K562 (cell line): ENCODE data around the gene SLX9. TPM values are rescaled to one million over a fixed set of nuclear protein-coding genes. Genes with fewer than 3 reads are reported as not detected.

Experiments
- ATAC-seq: fragments of 200-7000 bp; cut with Tn5 transposase; 3 replicates; pipeline ENCODE4 v1.9.1; 2020; ENCODE audit warnings: moderate library complexity
- BruUV-seq: library from RNA; stranded (reverse); fragments of 400-500 nt; replicated peaks from 2 replicates; lab custom pipeline; 2021; lab: Mats Ljungman, UMichigan
- CTCF ChIA-PET: fragments of 300-600 bp; formaldehyde crosslinking; extraction: SDS; loops from one replicate; lab custom pipeline; 2021; ENCODE audit warnings: low intra/inter-chr PET ratio; lab: Yijun Ruan, JAX
- POLR2A ChIA-PET: fragments of 300-600, 350-650 bp; sonication (Branson Sonifier 250); formaldehyde crosslinking; extraction: SDS; loops from one replicate; lab custom pipeline; 2021; ENCODE audit warnings: antibody characterized with exemption, inconsistent platforms; lab: Yijun Ruan, JAX
- DNase-seq, 4 experiments: peaks; one replicate each; pipeline versions ENCODE4 v3.0.0 to v3.0.0-alpha.2; 2011 to 2018; ENCODE audit warnings: low spot score in 3 of 4, mixed read lengths in 3 of 4; ENCODE audit errors: extremely low read depth in 1 of 4
- FAIRE-seq: peaks from 2 replicates; lab custom pipeline; 2011; peaks lifted over from hg19 to GRCh38; lab: Jason Lieb, UNC
- H2AFZ ChIP-seq: 2 replicates; pipeline ENCODE4 v1.6.0; 2011; ENCODE audit warnings: low read depth, low read length, control low read depth, inconsistent platforms
- H3K27ac ChIP-seq: fragments of 200-600 bp; 3 replicates; pipeline ENCODE4 v1.8.0; 2011; ENCODE audit warnings: low read depth, mild to moderate bottlenecking, control low read depth, inconsistent platforms, low read length, moderate library complexity, mixed read lengths; ENCODE audit errors: extremely low read depth
- H3K27me3 ChIP-seq, 2 experiments: fragments of 300-600 bp in 1 of 2; 2 replicates in 1 of 2; 3 replicates in 1 of 2; pipeline versions ENCODE4 v1.6.0 to v1.8.0; 2011; ENCODE audit warnings: inconsistent platforms in 2 of 2, low read length in 2 of 2, mild to moderate bottlenecking in 1 of 2, mixed read lengths in 1 of 2, moderate library complexity in 1 of 2; ENCODE audit not compliant: control insufficient read depth in 2 of 2, insufficient read depth in 2 of 2
- H3K36me3 ChIP-seq: fragments of 300-600 bp; 3 replicates; pipeline ENCODE4 v1.8.0; 2011; ENCODE audit warnings: mild to moderate bottlenecking, low read length, inconsistent platforms; ENCODE audit not compliant: control insufficient read depth, insufficient read depth
- H3K4me1 ChIP-seq, 2 experiments: fragments of 200-600 bp in 1 of 2; replicated peaks in 1 of 2; 2 replicates in 1 of 2; 3 replicates in 1 of 2; pipeline versions ENCODE4 v1.5.1 to v1.8.0; 2011; ENCODE audit warnings: inconsistent platforms in 2 of 2, low read length in 2 of 2, mild to moderate bottlenecking in 1 of 2, mixed read lengths in 1 of 2, moderate library complexity in 1 of 2; ENCODE audit not compliant: control insufficient read depth in 2 of 2, insufficient read depth in 2 of 2
- H3K4me2 ChIP-seq: 2 replicates; pipeline ENCODE4 v1.6.1; 2011; ENCODE audit warnings: low read length, control low read depth, inconsistent platforms, mixed read lengths; ENCODE audit not compliant: insufficient read depth
- H3K4me3 ChIP-seq: fragments of 200-600 bp; sonication (generic), shearing (Covaris generic); 2 replicates; pipeline ENCODE4 v1.5.1; 2016; ENCODE audit warnings: control low read depth, inconsistent platforms
- H3K79me2 ChIP-seq: fragments of 200-600 bp; 3 replicates; pipeline ENCODE4 v1.8.0; 2011; ENCODE audit warnings: low read length, inconsistent platforms; ENCODE audit not compliant: control insufficient read depth, insufficient read depth
- H3K9ac ChIP-seq, 2 experiments: 2 replicates each; pipeline versions ENCODE4 v1.6.0 to v1.6.1; 2011; ENCODE audit warnings: low read depth in 2 of 2, low read length in 2 of 2, control low read depth in 1 of 2, inconsistent platforms in 1 of 2, mild to moderate bottlenecking in 1 of 2, mixed read lengths in 1 of 2; ENCODE audit not compliant: insufficient read depth in 1 of 2
- H3K9me1 ChIP-seq: one replicate; pipeline ENCODE4 v1.6.0; 2011; ENCODE audit warnings: inconsistent platforms, mild to moderate bottlenecking, low read length, moderate library complexity; ENCODE audit not compliant: control insufficient read depth, insufficient read depth
- H3K9me3 ChIP-seq: replicated peaks from 2 replicates; pipeline ENCODE4 v1.5.1; 2011; ENCODE audit warnings: low read depth, low read length, inconsistent platforms; ENCODE audit not compliant: control insufficient read depth, insufficient read depth
- H4K20me1 ChIP-seq: replicated peaks from 2 replicates; pipeline ENCODE4 v1.6.1; 2011; ENCODE audit warnings: low read length, inconsistent platforms, mixed read lengths; ENCODE audit not compliant: control insufficient read depth, insufficient read depth
- ARID2 ChIP-seq: fragments of 450-650 bp; IDR thresholded peaks from 2 replicates; pipeline ENCODE4 v1.6.1; 2017; ENCODE audit warnings: antibody characterized with exemption, mild to moderate bottlenecking
- ARID3A ChIP-seq: IDR thresholded peaks from 2 replicates; pipeline ENCODE4 v1.6.1; 2012; ENCODE audit warnings: low read depth, low read length, improper control_type of control experiment, borderline replicate concordance
- C11orf30 ChIP-seq: fragments of 450-650 bp; IDR thresholded peaks from 2 replicates; pipeline ENCODE4 v1.6.1; 2016; ENCODE audit warnings: low read depth, mild to moderate bottlenecking
- E2F1 ChIP-seq: sonication (generic); formaldehyde crosslinking; IDR thresholded peaks from 2 replicates; pipeline ENCODE4 v1.8.1; 2023; ENCODE audit warnings: mild to moderate bottlenecking, missing genetic modification reagents, moderate library complexity
- FOS ChIP-seq: IDR thresholded peaks from 3 replicates; pipeline ENCODE4 v1.6.1; 2011; ENCODE audit not compliant: insufficient read length; ENCODE audit errors: extremely low read depth
- FOSL1 ChIP-seq: fragments of 200-800 bp; sonication (Bioruptor generic); conservative IDR thresholded peaks from 2 replicates; pipeline ENCODE4 v1.6.1; 2016; ENCODE audit warnings: missing genetic modification characterization, missing compliant biosample characterization
- FOXA1 ChIP-seq: fragments of 450-650 bp; IDR thresholded peaks from 2 replicates; pipeline ENCODE4 v1.6.1; 2016; ENCODE audit warnings: mild to moderate bottlenecking, borderline replicate concordance
- HSF4 ChIP-seq: fragments of 250-450 bp; sonication (Bioruptor Pico); IDR thresholded peaks from 2 replicates; pipeline ENCODE4 v2.1.2; 2022; ENCODE audit warnings: mild to moderate bottlenecking, moderate library complexity, borderline replicate concordance
- MAFF ChIP-seq: IDR thresholded peaks from 2 replicates; pipeline ENCODE4 v1.6.1; 2012; ENCODE audit warnings: low read length, improper control_type of control experiment
- MED1 ChIP-seq: sonication (generic); formaldehyde crosslinking; IDR thresholded peaks from 2 replicates; pipeline ENCODE4 v1.8.1; 2023; ENCODE audit warnings: missing genetic modification reagents, borderline replicate concordance
- PYGO2 ChIP-seq: fragments of 450-650 bp; IDR thresholded peaks from 2 replicates; pipeline ENCODE4 v1.6.1; 2016; ENCODE audit warnings: mild to moderate bottlenecking, missing genetic modification characterization, moderate library complexity, missing compliant biosample characterization
- RBM17 ChIP-seq: fragments of 200-400 bp; formaldehyde crosslinking; IDR thresholded peaks from 2 replicates; pipeline ENCODE4 v1.6.1; 2017; ENCODE audit warnings: low read depth, mild to moderate bottlenecking, low read length, borderline replicate concordance
- TAF7 ChIP-seq: fragments of 450-650 bp; IDR thresholded peaks from 2 replicates; pipeline ENCODE4 v1.6.1; 2016; ENCODE audit warnings: missing genetic modification characterization, missing compliant biosample characterization
- ZBTB33 ChIP-seq: sonication (generic); formaldehyde crosslinking; IDR thresholded peaks from 2 replicates; pipeline ENCODE4 v1.8.1; 2023; ENCODE audit warnings: mild to moderate bottlenecking, missing genetic modification reagents
- ZNF436 ChIP-seq: fragments of 250-450, 450-650 bp; sonication (Bioruptor Pico); formaldehyde crosslinking; IDR thresholded peaks from 2 replicates; pipeline ENCODE4 v1.7.0; 2020; ENCODE audit warnings: mild to moderate bottlenecking
- ZNF57 ChIP-seq: fragments of 450-650 bp; formaldehyde crosslinking; IDR thresholded peaks from 2 replicates; pipeline ENCODE4 v1.4.0; 2020; ENCODE audit warnings: mild to moderate bottlenecking, moderate library complexity
- ZNF695 ChIP-seq: fragments of 450-650 bp; formaldehyde crosslinking; IDR thresholded peaks from 2 replicates; pipeline ENCODE4 v1.4.0; 2020; ENCODE audit warnings: mild to moderate bottlenecking, moderate library complexity
- WGBS: fragments of 100-300 bp; shearing (Covaris generic); methylation state at CpG from one replicate; pipeline ENCODE4 v1.1.6; 2016; ENCODE audit warnings: low coverage, mixed read lengths; ENCODE audit not compliant: insufficient coverage; ENCODE audit errors: missing lambda C conversion rate; 5-methylcytosine and 5-hydroxymethylcytosine counted together
- in situ Hi-C: fragments of 300-500 bp; cut with MboI; formaldehyde crosslinking; loops from 4 replicates; pipeline ENCODE4 v1.15.0; 2018; ENCODE audit warnings: inconsistent platforms, mixed read lengths
- intact Hi-C: fragments of 100-400 bp; cut with micrococcal nuclease; formaldehyde crosslinking; loops from 2 replicates; pipeline ENCODE4 v1.14.2; 2022
- polyA plus RNA-seq, 8 experiments: library from polyadenylated mRNA; depleted of rRNA in 4 of 8; stranded (reverse) in 5 of 8; unstranded in 3 of 8; fragments of >200 nt; fragmentation: Nextera tagmentation in 2 of 8; fragmentation: Illumina TruSeq in 1 of 8; extraction: Ambion mirVana in 2 of 8; extraction: Trizol in 1 of 8; gene quantifications; 2 replicates each; pipeline versions ENCODE4 v1.2.1 to v1.2.3, GENCODE V29; 2011 to 2014; ENCODE audit warnings: inconsistent platforms in 1 of 8, missing spikeins in 1 of 8
- total RNA-seq, 7 experiments: library from RNA; depleted of rRNA in 6 of 7; stranded (reverse); fragments of >200 nt in 6 of 7; fragmentation: Illumina TruSeq in 2 of 7; extraction: Trizol in 2 of 7; gene quantifications; 2 replicates each; pipeline versions ENCODE4 v1.2.1 to v1.2.3, GENCODE V29; 2011 to 2021; ENCODE audit warnings: low replicate concordance in 1 of 7

Gene SLX9
- total and polyA plus RNA-seq, 9 of the 15 experiments (the other 6 are each of a cell fraction or from before 2014, with no cell fraction given): 1.2 to 75.5 (median 16.5) TPM

GRCh38 chr21:44933199-44933917 lies 6.5 kb upstream of the SLX9 start:
- Histone ChIP-seq H3K9me3 (no peaks in the 10 kb centered on the region), H3K79me2 (no peaks in the 10 kb centered on the region), H3K27ac (no peak overlapping the region), H4K20me1 (no peaks in the 10 kb centered on the region), H3K4me2 (no peak overlapping the region), H3K9ac (no peak overlapping the region), H3K36me3 (no peaks in the 10 kb centered on the region), H3K27me3 (peaks cover 15 to 28% of the 10 kb centered on the region in 2 experiments), H3K9me1 (no peaks in the 10 kb centered on the region), H2AFZ (no peak overlapping the region), H3K4me1 (peaks cover 0 to 31% of the 10 kb centered on the region in 2 experiments; a peak in 2 of 5 replicates), H3K4me3 (no peak overlapping the region)
- TF ChIP-seq FOS: no peak
- TF ChIP-seq RBM17: no peak
- TF ChIP-seq MED1: no peak
- no peak for TF ChIP-seq PYGO2
- TF ChIP-seq MAFF: no peak
- TF ChIP-seq C11orf30: no peak
- no peak for TF ChIP-seq ZNF436 (CRISPR knock-in tag)
- no peak for TF ChIP-seq ZBTB33 (CRISPR knock-in tag)
- no peak for TF ChIP-seq FOSL1
- no peak for TF ChIP-seq E2F1 (CRISPR knock-in tag)
- TF ChIP-seq FOXA1: no peak
- TF ChIP-seq ARID3A: no peak
- no peak for TF ChIP-seq HSF4 (CRISPR knock-in tag)
- TF ChIP-seq ARID2: no peak
- no peak for TF ChIP-seq TAF7 (tag)
- TF ChIP-seq ZNF57 (CRISPR knock-in tag): no peak
- TF ChIP-seq ZNF695 (CRISPR knock-in tag): no peak
- CTCF ChIA-PET: interaction anchor here (0.8 to 1.0 kb wide), 2 partner anchors 132 to 423 kb away, joined by 3 to 5 read pairs; no protein-coding TSS in a partner anchor
- 41% methylated on average over 22 of the region's 25 CpGs for WGBS
- no peak for DNase-seq
- intact Hi-C loops (loop anchor here (2.0 kb wide), 2 partner anchors 41 to 133 kb away; partner anchors contain the start of gene UBE2G2), in situ Hi-C loops (loop anchor here (10.0 kb wide), 1 partner anchor 429 kb away; no protein-coding TSS in a partner anchor)
- POLR2A ChIA-PET: interaction anchor here (1.3 to 2.8 kb wide), 3 partner anchors 12 to 27 kb away, joined by 3 to 14 read pairs (median 3); no protein-coding TSS in a partner anchor
- no peak for FAIRE-seq
- ATAC-seq: no peak
- BruUV-seq: no TSS peak
